ENCODE measurements around the gene SRGAP2.
"Not testable (repeated sequence)": the region's sequence is repeated elsewhere in the genome, so short reads cannot be mapped to it uniquely, and the experiment has no call there.

DNA sequence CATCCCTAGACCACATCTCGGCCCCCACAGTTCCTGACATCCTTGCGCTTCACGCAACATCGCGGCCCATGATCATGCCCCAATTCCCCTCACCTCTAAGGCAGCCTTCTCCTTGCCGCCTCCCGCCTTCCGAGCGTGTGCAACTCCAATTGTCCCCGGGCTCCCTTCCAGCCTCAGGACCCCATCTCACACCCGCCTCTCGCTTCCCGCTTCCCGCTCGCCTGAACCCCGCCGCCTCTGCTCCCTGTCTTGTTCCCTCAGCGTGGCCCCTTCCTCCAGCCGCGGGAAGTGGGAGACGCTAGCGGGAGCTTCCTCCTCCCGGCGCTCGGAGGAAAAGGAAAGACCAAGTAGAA is 794 bp downstream of the SRGAP2 start:
- TF ChIP-seq, protein P1, sequence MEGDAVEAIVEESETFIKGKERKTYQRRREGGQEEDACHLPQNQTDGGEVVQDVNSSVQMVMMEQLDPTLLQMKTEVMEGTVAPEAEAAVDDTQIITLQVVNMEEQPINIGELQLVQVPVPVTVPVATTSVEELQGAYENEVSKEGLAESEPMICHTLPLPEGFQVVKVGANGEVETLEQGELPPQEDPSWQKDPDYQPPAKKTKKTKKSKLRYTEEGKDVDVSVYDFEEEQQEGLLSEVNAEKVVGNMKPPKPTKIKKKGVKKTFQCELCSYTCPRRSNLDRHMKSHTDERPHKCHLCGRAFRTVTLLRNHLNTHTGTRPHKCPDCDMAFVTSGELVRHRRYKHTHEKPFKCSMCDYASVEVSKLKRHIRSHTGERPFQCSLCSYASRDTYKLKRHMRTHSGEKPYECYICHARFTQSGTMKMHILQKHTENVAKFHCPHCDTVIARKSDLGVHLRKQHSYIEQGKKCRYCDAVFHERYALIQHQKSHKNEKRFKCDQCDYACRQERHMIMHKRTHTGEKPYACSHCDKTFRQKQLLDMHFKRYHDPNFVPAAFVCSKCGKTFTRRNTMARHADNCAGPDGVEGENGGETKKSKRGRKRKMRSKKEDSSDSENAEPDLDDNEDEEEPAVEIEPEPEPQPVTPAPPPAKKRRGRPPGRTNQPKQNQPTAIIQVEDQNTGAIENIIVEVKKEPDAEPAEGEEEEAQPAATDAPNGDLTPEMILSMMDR (conservative IDR thresholded peaks at IDR 0.05): not testable (repeated sequence)
- TF ChIP-seq EZH2 (IDR thresholded peaks at IDR 0.05; ENCODE audit: low read depth): not testable (repeated sequence)

All from PC-9 (cell line).